HG03469 (cell line): ENCODE data around the gene PSMA4.
"Not testable (repeated sequence)": the region's sequence is repeated elsewhere in the genome, so short reads cannot be mapped to it uniquely, and the experiment has no call there.

Experiments
- ATAC-seq: cut with Tn5 transposase; IDR thresholded peaks from one replicate; pipeline ENCODE4 v1.9.1; 2021; ENCODE audit warnings: mild to moderate bottlenecking, moderate library complexity, moderate number of reproducible peaks; ENCODE audit not compliant: unreplicated experiment

The PSMA4 gene

DNA sequence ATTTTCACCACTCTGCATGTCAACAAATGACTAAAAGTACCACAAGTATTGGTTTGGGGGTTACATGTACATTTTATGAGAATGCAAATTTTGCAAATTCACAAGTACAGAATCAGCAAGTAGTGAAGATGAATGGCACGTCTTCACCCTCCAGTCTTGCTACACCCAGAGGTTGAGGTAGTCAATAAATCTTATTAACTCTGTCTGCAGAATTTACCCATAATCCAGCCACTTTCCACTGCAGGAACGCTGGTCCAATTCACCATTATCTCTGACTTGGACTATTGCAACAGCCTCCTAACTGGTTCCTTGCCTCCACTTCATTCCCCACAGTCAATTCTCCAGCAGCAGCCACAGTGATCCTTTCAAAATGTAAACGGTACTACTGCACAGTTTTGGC, 10.6 kb downstream of the PSMA4 start:
- no peak for ATAC-seq

DNA sequence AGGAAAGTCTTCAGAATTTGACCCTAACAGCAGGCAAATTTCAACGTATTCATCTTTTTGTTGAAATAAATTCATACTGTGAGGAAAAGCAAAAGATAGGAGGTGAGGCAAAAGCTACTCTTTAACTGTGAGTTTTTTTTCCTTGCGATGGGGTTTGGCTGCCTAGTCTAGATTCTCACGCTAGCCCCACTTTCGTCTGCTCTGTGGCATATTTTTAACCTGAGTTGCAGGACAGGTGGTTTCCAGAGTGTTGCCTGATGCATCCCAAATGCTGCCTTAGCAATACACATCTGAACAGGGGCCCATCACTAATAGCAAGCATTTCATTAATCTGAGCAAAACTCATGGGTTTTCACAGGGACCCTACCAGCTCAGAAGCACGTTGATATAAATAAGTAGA, 11.7 kb downstream of the PSMA4 start:
- no peak for ATAC-seq

DNA sequence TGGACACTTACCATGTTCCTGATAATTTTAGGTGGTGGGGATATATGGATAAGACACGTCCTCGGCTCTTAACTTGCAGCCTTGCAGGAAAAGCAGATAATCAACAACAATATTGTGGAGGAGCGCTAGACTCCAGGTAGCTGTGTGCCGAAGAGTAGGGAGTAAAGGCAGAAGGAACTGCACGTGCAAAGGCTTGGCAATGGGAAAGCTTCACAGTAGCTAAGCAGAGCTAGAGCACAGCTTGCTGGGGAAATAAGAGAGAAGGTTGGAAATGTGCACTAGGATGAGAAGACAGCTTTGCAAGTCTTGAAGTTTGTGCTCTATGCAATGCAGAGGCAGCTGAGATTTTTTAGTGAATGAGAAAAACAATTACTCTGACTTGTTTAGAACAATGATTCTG, 12.4 kb downstream of the PSMA4 start:
- no peak for ATAC-seq

DNA sequence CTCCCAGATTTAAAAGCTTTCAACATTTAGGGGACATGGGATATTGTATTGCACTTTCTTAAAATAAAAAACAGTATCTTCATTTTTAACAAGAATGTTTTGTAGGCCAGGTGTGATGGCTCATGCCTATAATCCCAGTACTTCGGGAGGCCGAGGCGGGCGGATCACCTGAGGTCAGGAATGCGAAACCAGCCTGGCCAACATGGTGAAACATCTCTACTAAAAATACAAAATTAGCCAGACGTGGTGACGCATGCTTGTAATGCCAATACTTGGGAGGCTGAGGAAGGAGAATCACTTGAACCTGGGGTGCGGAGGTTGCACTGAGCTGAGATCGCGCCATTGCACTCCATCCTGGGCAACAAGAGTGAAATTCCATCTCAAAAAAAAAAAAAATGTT, 20.0 kb downstream of the PSMA4 start:
- ATAC-seq: not testable (repeated sequence)

DNA sequence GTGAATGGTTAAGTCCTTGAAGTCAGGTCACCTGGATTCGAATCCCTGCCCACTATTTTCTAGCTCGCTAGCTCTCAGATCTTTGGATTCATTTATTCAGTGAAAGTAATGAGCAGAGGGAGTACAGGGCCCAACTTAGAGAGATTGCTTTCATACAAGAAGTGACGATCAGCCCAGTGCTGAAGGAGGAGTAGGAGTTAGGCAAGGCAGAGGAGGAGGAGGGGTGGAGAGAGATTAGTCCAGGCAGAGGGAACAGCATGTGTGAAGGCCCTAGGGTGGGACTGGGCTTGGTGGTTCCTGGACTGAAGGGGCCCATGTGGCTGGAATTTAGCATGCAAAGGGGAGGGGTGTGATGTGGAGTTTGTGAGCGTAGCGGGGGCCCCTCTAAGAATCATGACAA, 21.2 kb downstream of the PSMA4 start:
- no peak for ATAC-seq

DNA sequence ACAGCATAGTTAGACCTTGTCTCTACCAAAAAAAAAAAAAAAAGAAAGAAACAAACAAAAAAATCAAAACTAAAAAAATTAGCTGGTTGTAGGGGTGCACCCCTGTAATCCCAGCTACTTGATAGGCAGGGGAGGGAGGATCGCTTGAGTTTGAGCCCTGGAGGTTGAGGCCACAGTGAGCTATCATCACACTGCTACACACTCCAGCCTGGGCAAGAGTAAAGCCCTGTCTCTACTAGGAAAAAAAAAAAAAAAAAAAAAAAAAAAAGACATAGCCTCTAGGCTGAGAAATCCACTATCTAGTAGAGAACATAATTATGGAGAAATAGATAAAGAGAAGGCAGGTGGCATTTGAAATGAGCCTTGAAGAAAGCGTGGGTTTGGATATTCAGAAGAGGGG, 22.8 kb downstream of the PSMA4 start:
- no peak for ATAC-seq

DNA sequence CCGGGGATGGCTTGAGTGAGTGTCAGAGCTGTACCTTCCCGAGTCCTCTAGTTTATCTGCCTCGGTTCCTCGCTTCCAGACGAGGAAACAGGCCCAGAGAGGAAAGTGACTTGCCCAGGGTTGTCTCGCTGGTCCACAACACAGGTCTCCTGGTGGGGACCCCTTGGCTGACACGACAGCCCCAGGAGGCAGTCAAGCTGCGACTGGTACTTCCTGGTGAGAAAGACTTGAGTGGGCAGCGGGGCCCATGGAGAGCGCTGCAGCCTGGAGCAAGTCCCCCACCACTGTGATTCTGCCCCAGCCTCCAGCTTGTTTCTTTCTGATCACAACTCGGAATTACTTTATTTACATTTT, 24.5 kb downstream of the PSMA4 start:
- peak; percentile 8 for ATAC-seq

DNA sequence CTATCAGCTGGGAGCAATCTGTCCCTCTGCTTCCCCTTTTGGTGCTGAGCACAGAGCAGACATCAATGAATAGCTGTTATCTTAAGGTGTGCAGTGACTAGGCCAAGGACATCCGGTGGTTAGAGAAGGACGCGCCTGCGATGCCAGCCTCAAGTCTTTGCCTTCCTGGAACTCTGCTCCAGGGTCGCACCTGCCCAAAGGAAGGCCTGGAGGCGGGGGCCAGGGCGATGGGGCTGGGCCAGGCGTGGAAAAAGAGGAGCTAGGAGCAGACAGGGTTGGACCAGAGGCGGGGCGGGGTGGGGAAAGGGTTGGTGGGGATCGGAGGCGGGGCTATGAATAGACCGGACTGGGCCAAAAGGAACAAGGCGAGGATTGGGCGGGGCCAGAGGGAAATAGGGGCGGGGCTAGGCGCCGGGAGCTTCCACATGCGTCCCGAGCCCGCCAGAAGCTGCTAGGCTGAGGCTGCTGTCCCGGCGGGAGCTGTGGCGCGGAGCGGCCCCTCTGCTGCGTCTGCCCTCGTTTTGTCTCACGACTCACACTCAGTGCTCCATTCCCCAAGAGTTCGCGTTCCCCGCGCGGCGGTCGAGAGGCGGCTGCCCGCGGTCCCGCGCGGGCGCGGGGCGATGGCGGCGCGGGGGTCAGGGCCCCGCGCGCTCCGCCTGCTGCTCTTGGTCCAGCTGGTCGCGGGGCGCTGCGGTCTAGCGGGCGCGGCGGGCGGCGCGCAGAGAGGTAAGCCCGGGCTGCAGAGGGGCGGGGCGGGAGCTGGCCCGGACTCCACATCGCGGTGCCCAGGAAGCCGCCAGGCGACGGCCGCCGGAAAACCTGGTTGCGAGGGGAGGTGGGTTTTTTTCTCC, 25.1 kb downstream of the PSMA4 start, which contains the start of gene CHRNA5:
TSS of gene CHRNA5 (plus strand) at position 424 of the 854 bp plus-strand sequence. CDS start at position 624, 200 bp downstream.
- peak; percentile 32 for ATAC-seq

DNA sequence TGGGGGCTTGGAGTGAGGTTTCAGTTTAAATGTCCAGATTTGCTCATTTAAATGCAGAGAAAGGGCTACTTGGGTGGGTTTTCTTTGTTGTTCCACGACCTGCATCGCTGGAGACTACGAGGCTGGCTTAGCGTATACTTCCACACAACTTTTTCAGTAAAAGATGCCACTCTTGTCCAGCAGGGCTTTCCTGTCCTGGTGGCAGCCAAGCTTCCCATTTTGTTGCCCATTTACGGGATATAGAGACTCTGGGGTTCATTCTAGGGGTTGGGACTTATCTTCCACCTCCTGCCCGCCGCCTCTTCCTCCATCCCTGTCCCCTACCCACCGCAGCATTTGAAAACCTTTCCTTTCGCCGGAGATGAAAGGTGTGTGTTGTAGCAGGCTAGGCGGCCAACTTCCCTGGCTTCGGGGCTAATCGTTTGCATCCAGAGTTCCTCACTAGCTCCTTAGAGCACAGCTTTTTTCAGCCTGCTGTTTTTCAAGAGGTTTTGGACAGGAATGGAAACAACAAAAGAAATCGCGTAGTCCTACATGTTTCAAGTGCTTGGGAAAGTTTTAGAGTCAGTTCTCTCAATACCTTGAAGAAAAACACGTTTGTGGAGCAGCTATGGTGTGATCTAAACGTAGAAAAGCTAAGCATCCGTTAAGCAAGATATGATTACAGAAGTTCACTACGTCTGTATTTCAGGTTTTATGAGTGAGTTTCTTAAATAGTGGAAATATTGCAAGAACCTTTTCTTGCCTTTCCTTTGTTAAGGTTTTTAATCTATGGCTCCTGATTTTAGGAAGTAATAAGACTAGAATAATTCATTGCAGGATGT, 25.9 kb downstream of the PSMA4 start:
- no peak for ATAC-seq

DNA sequence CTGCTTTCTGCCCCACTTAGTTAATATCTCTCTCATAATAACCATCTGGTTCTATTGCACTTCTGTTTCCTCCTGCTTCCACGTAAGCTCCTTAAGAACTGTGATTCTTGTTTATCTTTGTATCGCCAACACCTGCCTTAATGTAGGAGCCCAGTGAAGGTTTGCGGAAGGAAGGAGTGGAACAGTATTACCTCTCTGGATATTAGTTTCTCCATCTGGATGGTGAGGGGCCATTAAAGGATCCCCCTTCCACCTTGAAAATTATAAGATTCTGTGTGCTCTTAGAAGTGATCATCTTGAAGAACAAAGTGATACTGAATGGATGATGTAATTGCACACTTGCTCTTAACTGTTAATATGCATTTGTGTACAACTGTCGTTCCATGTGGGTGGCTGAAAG, 27.3 kb downstream of the PSMA4 start:
- no peak for ATAC-seq

DNA sequence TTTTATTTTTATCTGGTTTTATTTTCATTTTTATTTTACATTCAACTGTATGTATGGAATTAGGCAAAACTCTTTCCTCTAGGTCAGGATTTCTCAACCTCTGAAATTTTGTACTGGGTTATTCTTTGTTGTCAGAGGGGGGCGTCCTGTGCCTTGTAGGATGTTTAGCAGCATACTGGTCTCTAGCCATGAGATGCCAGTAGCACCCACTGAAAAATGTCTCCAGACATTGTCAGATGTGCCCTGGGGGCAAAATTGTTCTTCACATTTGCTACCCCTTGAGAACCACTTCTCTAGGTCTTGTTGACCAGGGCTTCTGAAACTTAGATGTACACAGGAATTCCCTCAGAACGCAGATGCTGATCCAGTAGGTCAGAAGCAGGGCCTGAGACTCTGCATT, 30.5 kb downstream of the PSMA4 start:
- ATAC-seq: no peak

DNA sequence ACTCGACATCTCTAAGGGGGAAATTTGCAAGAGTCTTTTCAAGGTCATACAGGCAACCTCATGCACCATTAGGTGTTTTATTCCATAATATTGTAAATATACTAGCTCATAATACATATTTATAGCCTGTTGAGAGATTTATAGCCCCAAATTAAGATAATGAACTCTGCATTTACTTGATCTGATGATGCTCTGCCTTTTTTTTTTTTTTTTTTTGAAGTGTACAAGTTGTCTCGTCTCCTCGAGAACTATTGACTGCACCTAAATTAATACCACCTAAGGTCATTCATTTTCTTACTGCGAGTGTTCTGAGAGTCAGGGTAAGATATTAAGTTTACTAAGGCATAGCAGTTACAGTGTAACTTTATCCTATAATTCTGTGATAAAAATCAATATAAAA, 31.1 kb downstream of the PSMA4 start:
- ATAC-seq: no peak

DNA sequence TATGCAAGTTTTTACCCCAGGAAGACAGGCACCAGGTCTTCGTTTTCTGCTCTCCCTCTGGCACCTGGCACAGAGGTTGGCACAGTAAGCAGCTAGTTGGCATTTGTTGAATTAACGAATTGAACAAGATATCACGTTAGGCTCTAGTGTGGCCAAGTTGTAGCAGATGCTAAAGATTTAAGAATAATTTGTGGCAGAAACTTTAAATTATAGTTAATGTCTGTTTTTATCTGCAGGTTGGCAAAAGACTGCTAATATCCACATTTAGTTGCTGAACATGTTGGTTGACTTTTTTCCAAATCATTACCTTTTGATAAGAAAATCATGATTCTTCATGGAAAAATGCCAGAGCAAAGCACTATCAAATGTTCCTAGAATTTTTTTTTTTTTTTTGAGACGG, 33.2 kb downstream of the PSMA4 start:
- ATAC-seq: no peak

DNA sequence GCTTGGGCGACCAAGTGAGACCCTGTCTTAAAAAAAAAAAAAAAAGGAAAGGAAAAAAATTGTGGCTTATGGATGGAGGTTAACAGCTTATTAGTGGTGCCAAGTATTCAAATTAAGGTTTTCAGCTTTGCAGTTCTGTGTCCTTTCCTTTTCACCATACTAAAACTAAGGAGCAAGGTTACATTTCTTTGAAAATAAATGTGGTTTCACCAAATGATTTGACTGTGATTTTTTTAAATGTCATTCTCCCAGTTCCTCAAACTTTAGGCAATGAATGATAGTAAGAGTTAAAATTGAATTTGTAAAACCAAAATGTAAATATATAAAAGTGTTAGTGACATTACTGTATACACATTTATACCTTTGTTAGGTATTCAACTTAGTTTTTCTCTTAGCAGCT, 34.7 kb downstream of the PSMA4 start:
- no peak for ATAC-seq

DNA sequence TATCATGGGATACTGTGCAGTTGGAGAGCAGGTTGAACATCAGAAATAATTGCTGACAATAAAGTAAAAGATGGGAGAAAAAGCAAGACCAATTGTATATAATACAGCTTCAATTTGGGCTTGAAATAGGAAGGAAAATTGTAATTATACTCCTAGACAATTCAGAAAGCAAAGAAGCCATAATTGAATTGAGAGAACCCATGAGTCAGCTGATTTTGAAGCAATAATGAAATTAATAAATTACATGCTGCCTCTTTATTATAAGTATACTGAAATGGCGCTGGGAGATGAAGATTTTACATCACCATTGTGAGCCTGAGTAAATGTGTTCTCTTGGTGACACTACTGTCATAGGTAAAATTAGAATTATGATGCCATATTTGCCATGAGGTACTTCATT, 57.3 kb downstream of the PSMA4 start:
- ATAC-seq: no peak

DNA sequence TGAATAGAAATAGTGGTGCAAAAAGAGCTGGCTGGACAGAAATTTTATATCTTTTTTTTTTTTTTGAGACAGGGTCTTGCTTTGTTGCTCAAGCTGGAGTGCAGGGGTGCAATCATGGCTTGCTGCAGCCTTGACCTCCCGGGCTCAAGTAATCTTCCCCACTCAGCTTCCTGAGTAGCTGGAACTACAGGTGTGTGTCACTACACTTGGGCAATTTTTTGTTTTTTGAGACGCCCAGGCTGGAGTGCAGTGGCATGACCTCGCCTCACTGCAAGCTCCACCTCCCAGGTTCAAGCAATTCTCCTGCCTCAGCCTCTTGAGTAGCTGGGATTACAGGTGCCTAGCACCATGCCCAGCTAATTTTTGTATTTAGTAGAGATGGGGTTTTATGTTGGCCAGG, 58.1 kb downstream of the PSMA4 start:
- no peak for ATAC-seq

DNA sequence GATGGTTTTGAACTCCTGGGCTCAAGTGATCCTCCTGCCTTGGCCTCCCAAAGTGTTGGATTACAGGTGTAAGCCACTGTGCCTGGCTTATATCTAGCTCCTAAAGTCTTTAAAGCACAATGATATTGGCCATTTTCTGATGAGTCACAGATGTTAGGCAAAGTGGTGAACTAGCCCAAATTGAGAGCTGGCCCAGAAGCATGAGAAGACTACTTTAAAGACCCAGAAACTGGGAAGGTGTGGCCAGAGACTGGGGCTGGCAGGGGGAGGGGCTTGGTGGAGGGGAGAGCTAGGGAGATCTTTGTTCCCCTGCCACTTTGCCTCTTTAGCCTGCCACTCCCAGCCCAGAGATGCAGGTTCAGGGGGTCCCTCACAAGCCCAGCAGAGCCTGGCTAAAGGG, 58.9 kb downstream of the PSMA4 start:
- no peak for ATAC-seq
